Activated naive CD8-positive, alpha-beta T cell (primary cell): ENCODE measurements around the gene FARP1.
A peak's percentile ranks its signal among the peaks of the same experiment; 100 is the strongest.

Source experiments
- H3K27ac Mint-ChIP-seq: one replicate; pipeline ENCODE4 v1.8.0; 2021; ENCODE audit warnings: mixed read lengths
- H3K27me3 Mint-ChIP-seq: one replicate; pipeline ENCODE4 v1.8.0; 2021; ENCODE audit warnings: mixed read lengths
- H3K36me3 Mint-ChIP-seq: one replicate; pipeline ENCODE4 v1.8.0; 2021; ENCODE audit warnings: mixed read lengths
- H3K4me1 Mint-ChIP-seq: one replicate; pipeline ENCODE4 v1.8.0; 2021; ENCODE audit warnings: low read depth, mixed read lengths
- H3K4me3 Mint-ChIP-seq: one replicate; pipeline ENCODE4 v1.8.0; 2021; ENCODE audit warnings: mild to moderate bottlenecking, mixed read lengths
- H3K9me3 Mint-ChIP-seq: one replicate; pipeline ENCODE4 v1.8.0; 2021; ENCODE audit warnings: low read depth, mixed read lengths

The FARP1 gene

DNA sequence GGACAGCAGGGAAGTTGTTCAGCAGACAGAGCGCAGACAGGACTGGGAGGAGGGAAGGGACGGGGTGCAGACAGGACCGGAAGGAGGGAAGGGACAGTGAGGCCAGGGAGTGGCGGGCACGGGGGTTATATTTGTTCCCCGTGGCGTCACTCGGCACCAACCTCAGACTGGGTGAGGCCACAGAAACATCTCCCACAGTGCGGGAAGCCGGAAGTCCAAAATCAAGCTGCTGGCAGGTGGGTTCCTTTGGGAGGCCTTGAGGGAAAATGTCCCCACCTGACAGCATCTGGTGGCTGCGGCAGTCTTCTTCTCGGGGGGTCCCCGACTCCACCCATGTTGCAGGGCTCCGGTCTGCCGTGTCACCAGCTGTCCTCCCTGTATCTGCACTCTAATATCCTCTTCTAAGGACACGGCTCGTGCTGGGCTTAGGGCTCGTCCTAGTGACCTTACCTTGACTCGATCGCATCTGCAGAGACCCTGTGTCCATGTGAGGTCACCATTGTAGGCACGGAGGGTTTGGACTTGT lies 301.0 kb downstream of the FARP1 start:
- H3K27me3 Mint-ChIP-seq, result no peaks in the 10 kb centered on the region
- peak overlapping the region; percentile 34 for H3K27ac Mint-ChIP-seq
- peaks cover 15% of the 10 kb centered on the region for H3K4me1 Mint-ChIP-seq
- H3K9me3 Mint-ChIP-seq, result no peaks in the 10 kb centered on the region
- H3K4me3 Mint-ChIP-seq, result no peak overlapping the region
- H3K36me3 Mint-ChIP-seq, result no peaks in the 10 kb centered on the region

DNA sequence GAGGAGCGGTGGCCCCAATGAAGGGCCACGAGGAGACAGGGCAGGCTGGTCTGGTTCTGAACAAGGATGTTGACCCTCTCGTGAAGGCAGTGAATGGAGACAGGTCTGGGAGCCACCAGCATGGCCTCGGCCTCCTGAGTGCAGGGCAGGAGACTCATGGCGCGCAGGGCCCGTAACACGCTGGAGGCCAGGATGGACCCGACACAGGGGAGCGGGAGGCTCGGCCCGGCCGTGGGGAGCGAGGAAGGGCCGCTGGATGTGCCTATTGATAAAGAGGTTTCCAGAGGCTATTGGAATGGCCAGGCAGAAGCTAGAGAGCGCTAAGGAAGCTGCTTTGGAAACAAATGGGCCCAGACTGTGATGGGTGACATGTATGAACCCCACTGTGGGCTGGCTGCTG lies 301.5 kb downstream of the FARP1 start:
- H3K27ac Mint-ChIP-seq, result peak overlapping the region; percentile 34
- H3K36me3 Mint-ChIP-seq, result no peaks in the 10 kb centered on the region
- no peak overlapping the region for H3K4me3 Mint-ChIP-seq
- H3K27me3 Mint-ChIP-seq, result no peaks in the 10 kb centered on the region
- no peaks in the 10 kb centered on the region for H3K9me3 Mint-ChIP-seq
- peaks cover 15% of the 10 kb centered on the region for H3K4me1 Mint-ChIP-seq

GRCh38 chr13:98445340-98446233 lies 302.7 kb downstream of the FARP1 start:
- Mint-ChIP-seq H3K36me3 (no peaks in the 10 kb centered on the region), H3K27me3 (no peaks in the 10 kb centered on the region), H3K4me3 (peak overlapping the region; percentile 47), H3K4me1 (peaks cover 17% of the 10 kb centered on the region), H3K9me3 (no peaks in the 10 kb centered on the region), H3K27ac (peak overlapping the region; percentile 64)

DNA sequence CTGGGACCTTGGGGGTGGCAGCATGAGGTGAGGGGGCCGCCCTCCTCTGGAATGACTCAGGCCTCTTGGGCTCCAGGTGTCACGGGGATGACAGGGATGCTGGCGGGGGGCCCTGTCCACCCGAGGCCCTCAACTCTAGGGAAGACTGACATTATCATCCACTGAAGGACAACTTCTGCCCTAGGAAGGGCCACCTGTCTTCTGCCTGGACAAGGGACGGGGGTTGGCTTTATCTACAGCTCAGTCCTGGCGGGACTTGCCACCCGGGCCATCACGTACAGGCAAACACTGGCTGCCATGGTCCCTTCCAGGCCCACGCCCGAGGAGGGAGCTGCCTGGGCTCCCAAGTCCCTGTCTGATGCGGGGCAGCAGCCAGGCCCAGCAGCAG lies 303.3 kb downstream of the FARP1 start:
- Mint-ChIP-seq H3K4me3 (no peak overlapping the region), H3K9me3 (no peaks in the 10 kb centered on the region), H3K27ac (peak overlapping the region; percentile 64), H3K36me3 (no peaks in the 10 kb centered on the region), H3K27me3 (no peaks in the 10 kb centered on the region), H3K4me1 (peaks cover 24% of the 10 kb centered on the region)

- Mint-ChIP-seq H3K4me1 (peaks cover 33% of the 10 kb centered on the region), H3K36me3 (no peaks in the 10 kb centered on the region), H3K27ac (peak overlapping the region; percentile 46), H3K27me3 (no peaks in the 10 kb centered on the region), H3K9me3 (no peaks in the 10 kb centered on the region), H3K4me3 (no peak overlapping the region)
Measured at GRCh38 chr13:98447130-98447529, 304.2 kb downstream of the FARP1 start.

- Mint-ChIP-seq H3K27me3 (no peaks in the 10 kb centered on the region), H3K9me3 (no peaks in the 10 kb centered on the region), H3K4me1 (peaks cover 33% of the 10 kb centered on the region), H3K36me3 (no peaks in the 10 kb centered on the region), H3K4me3 (no peak overlapping the region), H3K27ac (peak overlapping the region; percentile 61)
Measured at GRCh38 chr13:98447881-98448641, 305.2 kb downstream of the FARP1 start.

DNA sequence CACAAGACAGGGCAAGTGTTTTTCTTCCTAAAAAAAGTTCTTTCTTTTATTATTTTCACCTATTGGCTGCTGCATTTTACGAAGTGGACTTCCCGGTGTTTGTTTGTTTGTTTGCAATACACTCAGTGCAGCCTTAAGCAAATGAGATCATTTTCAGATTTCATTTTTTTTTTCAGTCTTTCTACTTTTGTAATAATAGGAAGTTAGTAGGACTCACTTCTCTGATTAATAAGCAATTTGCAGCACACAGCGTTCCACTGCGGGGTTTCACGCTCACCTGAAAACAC lies 305.7 kb downstream of the FARP1 start:
- no peaks in the 10 kb centered on the region for H3K36me3 Mint-ChIP-seq
- peak overlapping the region; percentile 61 for H3K27ac Mint-ChIP-seq
- H3K9me3 Mint-ChIP-seq, result no peaks in the 10 kb centered on the region
- H3K27me3 Mint-ChIP-seq, result no peaks in the 10 kb centered on the region
- peaks cover 33% of the 10 kb centered on the region for H3K4me1 Mint-ChIP-seq
- H3K4me3 Mint-ChIP-seq, result no peak overlapping the region

DNA sequence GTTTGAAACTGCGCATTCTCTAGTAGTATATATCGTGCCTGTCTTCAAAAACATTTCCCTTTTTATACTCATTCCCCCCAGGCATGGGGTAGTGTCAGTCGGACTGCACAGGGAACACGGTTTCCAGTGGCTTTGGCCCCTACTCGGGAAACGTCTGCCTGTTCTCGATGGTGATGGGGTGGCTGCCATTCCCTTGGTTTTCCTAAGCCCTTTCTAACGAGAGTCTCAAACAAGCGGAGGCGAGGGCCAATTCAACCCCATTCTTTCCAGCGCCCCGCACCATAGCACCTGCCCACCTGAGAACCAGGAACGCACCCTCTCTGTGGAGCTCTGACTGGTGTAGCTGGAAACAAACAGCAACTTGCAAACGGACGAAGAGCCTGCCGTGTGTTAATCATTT lies 306.4 kb downstream of the FARP1 start:
- H3K27me3 Mint-ChIP-seq, result no peaks in the 10 kb centered on the region
- H3K36me3 Mint-ChIP-seq, result no peaks in the 10 kb centered on the region
- H3K4me3 Mint-ChIP-seq, result no peak overlapping the region
- H3K9me3 Mint-ChIP-seq, result no peaks in the 10 kb centered on the region
- H3K4me1 Mint-ChIP-seq, result peaks cover 32% of the 10 kb centered on the region
- peak overlapping the region; percentile 41 for H3K27ac Mint-ChIP-seq

DNA sequence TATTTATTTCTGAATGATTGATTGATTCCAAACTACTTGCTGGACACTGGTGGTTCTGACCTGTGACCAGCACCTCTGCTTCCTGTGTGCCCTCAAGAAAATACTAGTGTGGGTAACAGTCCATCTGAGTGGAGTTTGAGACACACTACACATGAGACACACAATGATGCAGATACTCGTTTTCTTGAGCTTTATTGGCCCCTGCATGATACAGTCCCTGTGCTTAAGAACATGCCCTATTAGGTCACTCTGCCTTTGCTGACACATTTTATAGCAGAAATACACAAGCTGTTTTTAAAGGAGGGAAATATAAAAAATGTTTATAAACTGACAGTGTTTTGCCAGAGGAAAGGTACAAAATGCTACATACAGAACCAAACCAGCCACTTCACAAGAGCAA lies 307.1 kb downstream of the FARP1 start:
- Mint-ChIP-seq H3K27me3 (no peaks in the 10 kb centered on the region), H3K36me3 (no peaks in the 10 kb centered on the region), H3K9me3 (no peaks in the 10 kb centered on the region), H3K4me3 (no peak overlapping the region), H3K27ac (peak overlapping the region; percentile 55), H3K4me1 (peaks cover 29% of the 10 kb centered on the region)

GRCh38 chr13:98450539-98451111 lies 307.7 kb downstream of the FARP1 start:
- Mint-ChIP-seq H3K4me3 (no peak overlapping the region), H3K36me3 (no peaks in the 10 kb centered on the region), H3K4me1 (peaks cover 23% of the 10 kb centered on the region), H3K9me3 (no peaks in the 10 kb centered on the region), H3K27ac (peak overlapping the region; percentile 55), H3K27me3 (no peaks in the 10 kb centered on the region)

GRCh38 chr13:98451676-98452470 lies 309.0 kb downstream of the FARP1 start:
- Mint-ChIP-seq H3K4me3 (no peak overlapping the region), H3K27me3 (no peaks in the 10 kb centered on the region), H3K4me1 (peaks cover 17% of the 10 kb centered on the region), H3K36me3 (no peaks in the 10 kb centered on the region), H3K27ac (peak overlapping the region; percentile 55), H3K9me3 (no peaks in the 10 kb centered on the region)

DNA sequence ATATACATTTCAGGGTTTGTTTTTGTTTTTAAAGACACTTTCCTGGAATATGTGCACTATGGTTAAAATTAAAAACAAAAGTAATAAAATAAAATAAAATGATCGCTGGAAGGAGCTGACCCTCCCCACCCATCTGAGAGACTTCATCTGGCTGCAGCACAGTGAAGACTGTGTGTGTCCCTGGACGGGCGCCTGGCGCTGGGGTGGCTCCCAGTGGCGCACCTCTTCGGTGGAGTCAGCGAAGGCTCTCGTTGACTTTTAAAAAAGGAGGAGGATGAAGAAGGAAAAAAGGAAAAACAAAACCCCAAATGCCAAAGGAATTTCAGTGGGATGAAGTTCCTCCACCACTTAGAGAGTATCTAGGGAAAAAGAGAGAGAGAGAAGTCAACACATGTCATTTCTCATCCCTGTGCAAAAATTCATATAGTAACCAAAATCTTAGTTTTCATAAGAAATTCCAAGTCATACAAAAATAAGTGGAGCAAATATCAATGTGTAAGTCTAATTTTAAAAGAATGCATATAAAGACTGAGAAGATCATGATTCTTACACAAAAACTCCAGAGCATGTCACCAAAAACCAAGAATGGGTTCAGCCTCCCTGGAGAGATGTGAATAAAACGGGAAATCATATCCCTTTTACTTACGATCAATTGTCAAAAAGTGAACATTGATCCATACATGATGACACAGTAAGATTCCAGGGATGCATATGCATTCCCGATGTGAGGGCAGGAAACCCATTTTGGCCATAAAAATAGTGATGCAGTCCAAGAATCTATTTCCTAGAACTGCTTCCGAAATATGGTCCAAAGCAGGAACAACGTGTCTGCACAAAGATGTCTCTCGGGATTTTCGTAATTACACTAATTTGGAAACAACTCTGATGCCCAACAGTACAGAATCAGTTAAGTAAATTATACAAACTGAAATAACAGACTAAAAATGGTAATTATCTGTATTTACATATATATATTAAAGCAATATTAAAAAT lies 310.3 kb downstream of the FARP1 start:
- Mint-ChIP-seq H3K27me3 (no peaks in the 10 kb centered on the region), H3K27ac (no peak overlapping the region), H3K4me1 (peaks cover 17% of the 10 kb centered on the region), H3K4me3 (no peak overlapping the region), H3K9me3 (no peaks in the 10 kb centered on the region), H3K36me3 (no peaks in the 10 kb centered on the region)

DNA sequence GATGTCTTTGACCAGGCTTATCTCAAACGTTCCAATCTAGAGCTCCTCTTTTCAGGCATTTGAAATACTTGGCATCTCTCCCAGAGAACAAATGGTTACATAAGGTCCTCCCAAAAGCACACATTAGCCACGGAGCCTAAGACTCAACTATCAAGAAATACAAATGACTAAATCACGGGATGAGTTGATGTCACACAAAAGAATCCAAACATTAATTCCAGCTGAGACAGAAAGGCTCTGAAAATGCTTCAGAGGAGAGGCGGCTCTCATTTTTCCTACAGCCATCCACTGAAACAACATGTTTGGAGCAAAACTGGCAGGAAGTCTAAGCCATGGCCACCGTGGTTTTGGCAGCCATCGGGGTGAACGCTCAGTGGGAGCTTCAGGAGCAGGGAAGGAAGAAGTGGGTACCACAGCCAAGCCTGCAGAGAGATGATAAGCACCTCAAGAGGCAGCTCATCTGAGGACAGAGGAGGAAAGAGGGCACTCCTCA lies 311.5 kb downstream of the FARP1 start:
- Mint-ChIP-seq H3K4me3 (no peak overlapping the region), H3K4me1 (peaks cover 17% of the 10 kb centered on the region), H3K27me3 (no peaks in the 10 kb centered on the region), H3K27ac (peak overlapping the region; percentile 41), H3K9me3 (no peaks in the 10 kb centered on the region), H3K36me3 (no peaks in the 10 kb centered on the region)
